HG03139 (cell line): ENCODE results near the gene OR8B4.
A peak's percentile ranks its signal among the peaks of the same experiment; 100 is the strongest.
"Not testable (repeated sequence)": the region's sequence is repeated elsewhere in the genome, so short reads cannot be mapped to it uniquely, and the experiment has no call there.

Source experiments
- ATAC-seq: cut with Tn5 transposase; IDR thresholded peaks from one replicate; pipeline ENCODE4 v1.9.1; 2021; ENCODE audit not compliant: unreplicated experiment

The OR8B4 gene

DNA sequence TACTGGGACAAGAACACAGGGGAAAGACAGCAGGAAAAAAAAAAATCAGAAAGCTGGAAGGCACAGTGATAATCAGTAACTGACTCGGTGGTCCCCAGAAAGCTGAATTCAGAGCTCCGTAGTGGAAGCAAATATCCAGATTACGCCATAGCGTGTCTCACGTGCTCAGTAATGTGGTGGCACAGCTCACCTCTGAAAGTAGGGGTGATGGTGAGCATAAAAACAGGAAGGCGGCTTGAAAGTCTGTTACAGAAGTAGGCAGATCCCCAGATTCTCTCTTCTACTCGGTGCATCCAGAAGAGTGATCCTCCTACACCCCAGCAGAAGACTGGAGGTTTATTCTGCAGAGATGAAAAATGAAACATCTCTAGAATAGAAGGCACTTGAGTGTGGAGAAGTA is 14.8 kb downstream of the OR8B4 start:
- no peak for ATAC-seq

DNA sequence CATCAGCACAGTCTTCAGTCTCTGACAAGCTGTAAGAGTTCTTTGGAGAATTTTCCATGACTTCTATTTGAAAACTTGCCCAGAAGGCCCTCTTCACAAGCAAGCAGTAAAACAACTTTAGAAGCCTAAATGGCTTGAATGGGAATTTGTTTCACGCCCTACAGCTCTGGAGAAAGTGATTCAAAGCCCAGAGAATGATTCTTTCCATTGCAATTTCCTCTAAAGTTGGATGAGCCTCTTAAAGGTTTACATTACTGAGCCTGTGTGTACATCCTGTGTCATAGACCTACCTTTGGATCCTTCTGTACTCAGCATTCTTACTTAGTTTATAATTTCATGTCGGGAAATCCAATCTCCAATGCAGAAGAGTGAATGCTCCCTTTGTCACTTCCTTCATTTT is 19.1 kb downstream of the OR8B4 start:
- ATAC-seq = no peak

DNA sequence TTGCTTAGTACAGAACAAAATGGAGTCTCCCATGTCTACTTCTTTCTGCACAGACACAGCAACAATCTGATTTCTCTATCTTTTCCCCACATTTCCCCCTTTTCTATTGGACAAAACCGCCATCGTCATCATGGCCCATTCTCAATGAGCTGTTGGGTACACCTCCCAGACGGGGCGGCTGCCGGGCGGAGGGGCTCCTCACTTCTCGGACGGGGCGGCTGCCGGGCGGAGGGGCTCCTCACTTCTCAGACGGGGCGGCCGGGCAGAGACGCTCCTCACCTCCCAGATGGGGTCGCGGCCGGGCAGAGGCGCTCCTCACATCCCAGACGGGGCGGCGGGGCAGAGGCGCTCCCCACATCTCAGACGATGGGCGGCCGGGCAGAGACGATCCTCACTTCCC is 21.5 kb downstream of the OR8B4 start:
- not testable (repeated sequence) for ATAC-seq

DNA sequence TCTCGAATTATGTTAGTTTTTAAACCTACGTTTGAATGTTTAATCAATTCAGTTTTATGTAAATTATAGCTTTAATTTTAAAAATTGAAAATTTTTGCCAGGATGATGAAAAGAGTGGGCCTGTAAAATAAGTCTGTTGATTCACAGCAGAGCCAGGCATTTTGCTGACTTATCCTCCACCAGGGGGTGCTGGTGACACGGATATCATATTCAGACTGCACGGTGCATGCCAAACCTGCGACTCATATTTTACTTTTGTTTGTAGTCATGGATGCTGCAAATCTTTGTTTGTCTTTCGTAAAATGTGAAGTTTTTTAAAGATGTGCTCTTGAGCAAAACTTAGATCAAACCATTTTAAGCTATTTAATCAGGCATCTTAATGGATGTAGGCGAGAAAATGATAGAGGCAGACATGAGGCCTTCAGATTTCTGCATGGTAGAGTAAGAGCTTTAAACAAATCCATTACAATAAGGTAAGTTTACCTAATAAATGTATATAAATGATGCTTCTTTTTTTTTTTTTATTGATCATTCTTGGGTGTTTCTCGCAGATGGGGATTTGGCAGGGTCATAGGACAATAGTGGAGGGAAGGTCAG is 22.2 kb downstream of the OR8B4 start:
- ATAC-seq = peak; percentile 99

DNA sequence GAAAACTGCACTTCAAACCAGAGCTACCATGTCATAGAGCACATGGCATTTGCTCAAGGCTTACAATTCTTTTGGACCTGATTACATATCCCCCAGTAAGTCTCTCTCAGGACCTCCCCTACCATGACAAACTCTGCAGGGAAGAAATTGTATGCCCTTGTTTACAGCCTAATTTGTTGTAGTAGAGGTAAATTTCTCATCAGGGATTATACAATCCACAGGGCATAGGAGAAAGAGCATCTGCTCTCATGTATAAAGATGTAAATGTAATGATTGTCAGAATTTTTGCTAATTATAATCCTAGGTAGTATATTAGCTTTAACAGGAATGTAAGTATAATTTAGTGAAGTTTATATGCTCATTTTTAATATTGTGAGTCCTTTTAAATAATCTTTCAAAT is 25.7 kb downstream of the OR8B4 start, which contains the start of gene OR8B3:
Gene OR8B3, minus strand, starts transcription at position 101 of the 400 bp plus-strand sequence. CDS start 1,673 bp downstream, outside the sequence.
- no peak for ATAC-seq

DNA sequence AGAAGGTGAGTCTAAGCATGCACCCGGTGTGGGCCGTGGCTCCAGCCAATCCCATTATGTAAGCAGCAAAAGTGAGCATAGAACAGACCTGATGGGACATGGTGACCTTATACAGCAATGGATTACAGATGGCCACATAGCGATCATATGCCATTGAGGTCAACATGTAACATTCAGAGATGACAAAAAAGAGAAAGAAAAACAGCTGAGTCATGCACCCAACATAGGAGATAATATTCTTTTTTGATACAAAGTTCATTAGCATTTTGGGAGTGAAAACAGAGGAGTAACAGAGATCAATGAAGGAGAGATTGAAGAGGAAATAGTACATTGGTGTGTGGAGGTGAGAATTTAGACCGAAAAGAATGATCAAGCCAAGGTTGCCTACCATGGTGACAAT is 27.8 kb downstream of the OR8B4 start:
- not testable (repeated sequence) for ATAC-seq

DNA sequence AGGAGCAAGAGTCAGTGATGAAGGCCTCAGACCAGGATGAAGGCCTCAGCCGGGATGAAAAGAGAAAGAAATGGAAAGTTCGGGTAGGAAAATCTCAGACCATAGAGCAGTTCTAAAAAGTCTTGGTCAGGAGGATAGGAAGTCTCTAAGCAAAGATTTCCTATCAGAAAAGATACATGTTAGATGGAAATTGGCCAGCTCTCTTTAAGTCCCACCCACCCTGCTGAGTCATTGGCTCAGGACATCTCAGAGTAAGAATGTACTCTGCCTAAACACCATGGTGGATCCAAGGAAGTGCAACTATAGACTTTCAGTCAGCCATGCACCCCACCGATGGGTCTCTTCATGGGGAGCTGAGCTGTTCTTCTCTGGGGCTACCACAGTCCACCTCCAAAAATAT is 30.3 kb downstream of the OR8B4 start:
- ATAC-seq = no peak

DNA sequence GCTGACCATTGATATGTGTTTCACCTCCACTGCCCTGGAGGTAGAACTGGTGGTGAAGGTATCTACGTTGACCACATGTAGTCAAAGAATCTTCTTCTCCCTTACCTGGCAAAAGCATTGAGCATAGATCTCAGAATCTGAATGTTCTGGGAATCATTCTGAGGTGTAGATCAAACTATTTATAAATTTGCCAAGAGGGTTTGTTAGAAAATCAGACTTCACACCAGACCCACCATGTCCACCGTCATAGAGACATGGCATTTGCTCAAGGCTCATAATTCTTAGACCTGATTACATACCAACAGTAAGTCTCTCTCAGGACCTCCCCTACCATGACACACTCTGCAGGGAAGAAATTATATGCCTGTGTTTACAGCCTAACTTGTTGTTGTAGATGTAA is 40.3 kb downstream of the OR8B4 start, which contains the start of gene OR8B2:
Gene OR8B2, minus strand, starts transcription at position 101 of the 400 bp plus-strand sequence. CDS start 1,156 bp downstream, outside the sequence.
- no peak for ATAC-seq

DNA sequence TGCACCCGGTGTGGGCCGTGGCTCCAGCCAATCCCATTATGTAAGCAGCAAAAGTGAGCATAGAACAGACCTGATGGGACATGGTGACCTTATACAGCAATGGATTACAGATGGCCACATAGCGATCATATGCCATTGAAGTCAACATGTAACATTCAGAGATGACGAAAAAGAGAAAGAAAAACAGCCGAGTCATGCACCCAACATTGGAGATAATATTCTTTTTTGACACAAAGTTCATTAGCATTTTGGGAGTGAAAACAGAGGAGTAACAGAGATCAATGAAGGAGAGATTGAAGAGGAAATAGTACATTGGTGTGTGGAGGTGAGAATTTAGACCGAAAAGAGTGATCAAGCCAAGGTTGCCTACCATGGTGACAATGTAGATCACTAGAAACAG is 41.8 kb downstream of the OR8B4 start:
- ATAC-seq = not testable (repeated sequence)

DNA sequence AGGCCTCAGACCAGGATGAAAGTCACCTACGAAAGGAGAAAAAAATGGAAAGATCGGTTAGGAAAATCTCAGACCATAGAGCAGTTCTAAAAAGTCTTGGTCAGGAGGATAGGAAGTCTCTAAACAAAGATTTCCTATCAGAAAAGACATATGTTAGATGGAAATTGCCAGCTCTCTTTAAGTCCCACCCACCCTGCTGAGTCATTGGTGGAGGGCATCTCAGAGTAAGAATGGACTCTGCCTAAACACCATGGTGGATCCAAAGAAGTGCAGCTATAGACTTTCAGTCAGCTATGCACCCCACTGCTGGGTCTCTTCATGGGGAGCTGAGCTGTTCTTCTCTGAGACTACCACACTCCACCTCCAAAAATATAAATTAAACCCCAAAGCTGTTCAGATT is 44.1 kb downstream of the OR8B4 start:
- ATAC-seq = no peak

DNA sequence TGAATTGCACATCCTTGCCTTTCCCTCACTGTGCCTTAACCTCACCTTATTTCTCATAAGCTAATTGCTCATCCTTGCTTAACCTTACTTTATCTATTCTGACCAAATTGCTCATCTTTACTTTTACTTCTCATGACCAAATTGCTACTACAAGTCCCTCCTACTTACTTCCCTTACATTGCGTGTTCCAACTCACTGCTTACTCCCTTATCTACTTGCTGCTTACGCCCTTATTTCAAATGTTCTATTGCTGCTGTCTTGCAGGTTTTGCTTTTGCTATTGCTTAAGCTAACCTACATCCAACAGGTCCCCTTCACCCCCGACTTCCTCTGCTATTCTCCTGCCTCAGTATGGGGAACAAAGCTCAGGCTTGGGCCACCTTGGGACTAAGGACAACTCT is 48.4 kb downstream of the OR8B4 start:
- no peak for ATAC-seq
